ACC112 (cell line): ENCODE results near the gene FBLIM1.

ENCODE experiments used
- H2AFZ ChIP-seq: fragments of 200-600 bp; sonication (generic); one replicate; pipeline ENCODE4 v1.6.0; 2017; ENCODE audit warnings: antibody characterized with exemption, low read length; ENCODE audit not compliant: unreplicated experiment
- H3K27ac ChIP-seq: fragments of 200-600 bp; sonication (generic); 2 replicates; pipeline ENCODE4 v1.5.1; 2014; ENCODE audit warnings: low read depth, mild to moderate bottlenecking, antibody characterized with exemption, low read length, moderate library complexity
- H3K27me3 ChIP-seq: fragments of 200-600 bp; sonication (generic); 2 replicates; pipeline ENCODE4 v1.6.1; 2014; ENCODE audit warnings: mild to moderate bottlenecking, antibody characterized with exemption, low read length, moderate library complexity, mixed read lengths; ENCODE audit not compliant: insufficient read depth
- H3K36me3 ChIP-seq: fragments of 200-600 bp; sonication (generic); 2 replicates; pipeline ENCODE4 v1.6.1; 2016; ENCODE audit warnings: mild to moderate bottlenecking, antibody characterized with exemption, low read length, moderate library complexity, mixed read lengths; ENCODE audit not compliant: insufficient read depth
- H3K4me1 ChIP-seq: fragments of 200-600 bp; sonication (generic); one replicate; pipeline ENCODE4 v1.6.1; 2016; ENCODE audit warnings: low read length, mixed read lengths; ENCODE audit not compliant: insufficient read depth, unreplicated experiment, control insufficient read depth
- H3K4me3 ChIP-seq: fragments of 200-600 bp; sonication (generic); 2 replicates; pipeline ENCODE4 v1.5.1; 2014; ENCODE audit warnings: mild to moderate bottlenecking, low read depth, low read length
- H3K79me2 ChIP-seq: fragments of 200-600 bp; sonication (generic); one replicate; pipeline ENCODE4 v1.6.0; 2016; ENCODE audit warnings: low read length; ENCODE audit not compliant: control insufficient read depth, unreplicated experiment, insufficient read depth

Gene FBLIM1

GRCh38 chr1:15737324-15738319 lies 21.0 kb upstream of the FBLIM1 start:
- Histone ChIP-seq H3K4me1 (no peaks in the 10 kb centered on the region), H2AFZ (no peak overlapping the region), H3K4me3 (no peak overlapping the region), H3K36me3 (no peaks in the 10 kb centered on the region), H3K27ac (no peak overlapping the region), H3K79me2 (no peaks in the 10 kb centered on the region), H3K27me3 (no peaks in the 10 kb centered on the region)

- Histone ChIP-seq H3K79me2 (no peaks in the 10 kb centered on the region), H3K27ac (no peak overlapping the region), H3K4me1 (no peaks in the 10 kb centered on the region), H3K27me3 (no peaks in the 10 kb centered on the region), H2AFZ (no peak overlapping the region), H3K36me3 (no peaks in the 10 kb centered on the region), H3K4me3 (no peak overlapping the region)
Measured at GRCh38 chr1:15738416-15739113, 20.0 kb upstream of the FBLIM1 start.

- H3K27ac ChIP-seq = no peak overlapping the region
- H3K27me3 ChIP-seq = no peaks in the 10 kb centered on the region
- H3K36me3 ChIP-seq = no peaks in the 10 kb centered on the region
- H2AFZ ChIP-seq = no peak overlapping the region
- no peaks in the 10 kb centered on the region for H3K4me1 ChIP-seq
- H3K4me3 ChIP-seq = no peak overlapping the region
- no peaks in the 10 kb centered on the region for H3K79me2 ChIP-seq
Measured at GRCh38 chr1:15739259-15739658, 19.3 kb upstream of the FBLIM1 start.

GRCh38 chr1:15739745-15740144 lies 18.9 kb upstream of the FBLIM1 start:
- Histone ChIP-seq H3K79me2 (no peaks in the 10 kb centered on the region), H2AFZ (no peak overlapping the region), H3K36me3 (no peaks in the 10 kb centered on the region), H3K4me3 (no peak overlapping the region), H3K4me1 (no peaks in the 10 kb centered on the region), H3K27ac (no peak overlapping the region), H3K27me3 (no peaks in the 10 kb centered on the region)

GRCh38 chr1:15740924-15741850 lies 17.4 kb upstream of the FBLIM1 start:
- H3K27ac ChIP-seq = no peak overlapping the region
- no peak overlapping the region for H3K4me3 ChIP-seq
- H3K79me2 ChIP-seq = no peaks in the 10 kb centered on the region
- no peaks in the 10 kb centered on the region for H3K36me3 ChIP-seq
- H3K4me1 ChIP-seq = no peaks in the 10 kb centered on the region
- no peaks in the 10 kb centered on the region for H3K27me3 ChIP-seq
- H2AFZ ChIP-seq = no peak overlapping the region

GRCh38 chr1:15742339-15742801 lies 16.2 kb upstream of the FBLIM1 start, which contains the start of gene TMEM82:
TMEM82 (plus strand) TSS chr1:15742499; CDS start chr1:15742560, 61 bp downstream.
- peaks cover 2% of the 10 kb centered on the region for H3K4me1 ChIP-seq
- H2AFZ ChIP-seq = no peak within 1 kb of the TSS
- H3K27me3 ChIP-seq = no peaks in the 10 kb centered on the region
- no peaks in the 10 kb centered on the region for H3K79me2 ChIP-seq
- H3K4me3 ChIP-seq = no peak within 1 kb of the TSS
- H3K27ac ChIP-seq = no peak within 1 kb of the TSS
- no peaks in the 10 kb centered on the region for H3K36me3 ChIP-seq

GRCh38 chr1:15744122-15744679 lies 14.4 kb upstream of the FBLIM1 start:
- Histone ChIP-seq H3K79me2 (no peaks in the 10 kb centered on the region), H3K27me3 (no peaks in the 10 kb centered on the region), H3K4me3 (no peak overlapping the region), H2AFZ (no peak overlapping the region), H3K27ac (no peak overlapping the region), H3K36me3 (no peaks in the 10 kb centered on the region), H3K4me1 (peaks cover 12% of the 10 kb centered on the region)

- H3K27ac ChIP-seq = no peak overlapping the region
- no peaks in the 10 kb centered on the region for H3K27me3 ChIP-seq
- no peaks in the 10 kb centered on the region for H3K79me2 ChIP-seq
- H3K4me1 ChIP-seq = peaks cover 23% of the 10 kb centered on the region
- H3K36me3 ChIP-seq = no peaks in the 10 kb centered on the region
- H3K4me3 ChIP-seq = no peak overlapping the region
- no peak overlapping the region for H2AFZ ChIP-seq
Measured at GRCh38 chr1:15747378-15747777, 11.2 kb upstream of the FBLIM1 start.

- H3K27me3 ChIP-seq = no peaks in the 10 kb centered on the region
- H3K79me2 ChIP-seq = no peaks in the 10 kb centered on the region
- no peak overlapping the region for H3K4me3 ChIP-seq
- no peak overlapping the region for H2AFZ ChIP-seq
- no peak overlapping the region for H3K27ac ChIP-seq
- no peaks in the 10 kb centered on the region for H3K36me3 ChIP-seq
- peaks cover 23% of the 10 kb centered on the region for H3K4me1 ChIP-seq
Measured at GRCh38 chr1:15748264-15748663, 10.3 kb upstream of the FBLIM1 start.
